HepG2 (cell line): Measurements from ENCODE around the gene TMEM269.

Experiments used
- ATF2 ChIP-seq: sonication (generic); formaldehyde crosslinking; IDR thresholded peaks from 2 replicates; pipeline ENCODE4 v1.4.0; 2020; ENCODE audit warnings: missing genetic modification reagents
- BHLHE40 ChIP-seq: IDR thresholded peaks from 2 replicates; pipeline ENCODE4 v1.6.1; 2011; ENCODE audit warnings: low read length, improper control_type of control experiment
- CBX1 ChIP-seq: IDR thresholded peaks from one replicate; pipeline ENCODE4 v1.6.1; 2016; ENCODE audit warnings: antibody characterized with exemption, low read depth
- CTCF ChIP-seq: sonication (generic); formaldehyde crosslinking; IDR thresholded peaks from 2 replicates; pipeline ENCODE4 v1.5.0; 2020; ENCODE audit warnings: mild to moderate bottlenecking, missing genetic modification reagents, moderate library complexity
- MAX ChIP-seq: IDR thresholded peaks from 2 replicates; pipeline ENCODE4 v1.6.1; 2012; ENCODE audit warnings: inconsistent platforms
- POLR2AphosphoS2 ChIP-seq: IDR thresholded peaks from 2 replicates; pipeline ENCODE4 v1.6.1; 2011; ENCODE audit warnings: low read depth, low read length, improper control_type of control experiment
- POLR2AphosphoS5 ChIP-seq: IDR thresholded peaks from 2 replicates; pipeline ENCODE4 v1.6.1; 2012; ENCODE audit warnings: low read depth, low read length
- SMARCE1 ChIP-seq: fragments of 450-650 bp; IDR thresholded peaks from 2 replicates; pipeline ENCODE4 v1.6.1; 2017; ENCODE audit warnings: borderline replicate concordance
- ZBTB33 ChIP-seq: sonication (generic); formaldehyde crosslinking; IDR thresholded peaks from 2 replicates; pipeline ENCODE4 v1.4.0; 2020; ENCODE audit warnings: missing genetic modification reagents
- ZNF274 ChIP-seq: sonication (generic); formaldehyde crosslinking; IDR thresholded peaks from 2 replicates; pipeline ENCODE4 v1.5.1; 2020; ENCODE audit warnings: mild to moderate bottlenecking, missing genetic modification reagents
- ZNF281 ChIP-seq: sonication (generic); formaldehyde crosslinking; IDR thresholded peaks from 2 replicates; pipeline ENCODE4 v1.4.0; 2020; ENCODE audit warnings: missing genetic modification reagents, borderline replicate concordance
- ZNF776 ChIP-seq: sonication (generic); formaldehyde crosslinking; IDR thresholded peaks from 2 replicates; pipeline ENCODE4 v1.4.0; 2020; ENCODE audit warnings: mild to moderate bottlenecking, missing genetic modification reagents
- ZSCAN29 ChIP-seq: sonication (generic); formaldehyde crosslinking; conservative IDR thresholded peaks from 2 replicates; pipeline ENCODE4 v1.4.0; 2020; ENCODE audit warnings: mild to moderate bottlenecking, missing genetic modification reagents

GRCh38 chr1:42783092-42783491, 1.7 kb upstream of the TMEM269 start:
- TF ChIP-seq SMARCE1 (no peak), ZNF274 (no peak), ZNF281 (CRISPR knock-in tag) (no peak), ZBTB33 (CRISPR knock-in tag) (no peak), BHLHE40 (no peak), CTCF (CRISPR knock-in tag) (no peak), ZSCAN29 (no peak), ZNF776 (CRISPR knock-in tag) (no peak), ATF2 (CRISPR knock-in tag) (no peak), POLR2AphosphoS5 (no peak), MAX (no peak), CBX1 (no peak), POLR2AphosphoS2 (no peak)
